GDM1 (cell line): ENCODE measurements around the gene CNDP2.

Source experiments
- DNase-seq: peaks from one replicate; lab custom pipeline; 2025; lab: John Stamatoyannopoulos, UW

The CNDP2 gene

DNA sequence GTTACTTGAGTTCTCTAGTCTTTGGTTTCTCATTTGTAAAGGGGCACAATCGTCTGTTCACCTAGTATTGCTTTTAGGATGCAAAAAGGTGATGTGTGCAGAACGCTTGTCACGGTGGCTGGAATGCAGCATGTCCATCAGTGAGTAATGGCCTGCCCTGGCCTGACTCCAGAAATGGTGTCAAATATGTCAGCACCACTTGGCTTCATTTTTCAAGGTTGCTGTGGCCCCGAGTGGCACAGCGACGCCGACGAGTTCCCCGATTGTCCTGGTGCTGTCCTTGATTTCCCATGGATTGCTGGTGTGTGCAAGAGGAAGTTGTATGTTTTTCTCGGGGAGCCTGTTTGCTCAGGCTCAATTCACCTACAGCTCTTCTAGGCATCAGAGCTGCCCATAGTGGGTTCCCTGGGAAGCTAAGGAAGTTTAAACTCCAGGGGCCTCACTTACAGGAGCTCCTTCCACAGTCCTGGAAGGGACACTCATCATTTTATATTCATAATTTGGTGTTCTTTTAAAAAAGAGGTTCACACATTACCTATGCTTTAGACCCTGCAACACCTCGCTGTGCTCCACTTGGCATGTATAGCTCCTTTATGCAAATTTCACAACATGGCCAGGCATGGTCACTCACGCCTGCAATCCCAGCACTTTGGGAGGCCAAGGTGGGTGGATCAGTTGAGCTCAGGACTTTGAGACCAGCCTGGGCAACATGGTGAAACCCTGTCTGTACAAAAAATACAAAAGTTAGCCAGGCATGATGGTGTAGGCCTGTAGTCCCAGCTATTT lies 75.9 kb downstream of the CNDP2 start:
- DNase-seq: no peak

DNA sequence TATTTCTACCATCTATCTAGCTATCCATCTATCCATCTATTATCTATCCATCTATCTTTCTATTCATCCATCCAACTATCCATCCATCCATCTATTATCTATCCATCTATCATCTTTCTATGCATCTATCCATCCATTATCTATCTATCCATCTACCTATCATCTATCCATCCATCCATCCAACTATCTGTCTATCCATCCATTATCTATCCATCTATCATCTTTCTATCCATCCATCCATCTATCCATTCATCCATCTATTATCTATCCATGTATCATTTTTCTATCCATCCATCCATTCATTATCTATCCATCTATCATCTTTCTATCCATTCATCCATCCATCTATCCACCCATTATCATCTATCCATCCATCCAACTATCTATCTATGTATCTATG lies 76.9 kb downstream of the CNDP2 start:
- DNase-seq: no peak
